ENCODE measurements around the gene CCDC187.

The CCDC187 gene

DNA sequence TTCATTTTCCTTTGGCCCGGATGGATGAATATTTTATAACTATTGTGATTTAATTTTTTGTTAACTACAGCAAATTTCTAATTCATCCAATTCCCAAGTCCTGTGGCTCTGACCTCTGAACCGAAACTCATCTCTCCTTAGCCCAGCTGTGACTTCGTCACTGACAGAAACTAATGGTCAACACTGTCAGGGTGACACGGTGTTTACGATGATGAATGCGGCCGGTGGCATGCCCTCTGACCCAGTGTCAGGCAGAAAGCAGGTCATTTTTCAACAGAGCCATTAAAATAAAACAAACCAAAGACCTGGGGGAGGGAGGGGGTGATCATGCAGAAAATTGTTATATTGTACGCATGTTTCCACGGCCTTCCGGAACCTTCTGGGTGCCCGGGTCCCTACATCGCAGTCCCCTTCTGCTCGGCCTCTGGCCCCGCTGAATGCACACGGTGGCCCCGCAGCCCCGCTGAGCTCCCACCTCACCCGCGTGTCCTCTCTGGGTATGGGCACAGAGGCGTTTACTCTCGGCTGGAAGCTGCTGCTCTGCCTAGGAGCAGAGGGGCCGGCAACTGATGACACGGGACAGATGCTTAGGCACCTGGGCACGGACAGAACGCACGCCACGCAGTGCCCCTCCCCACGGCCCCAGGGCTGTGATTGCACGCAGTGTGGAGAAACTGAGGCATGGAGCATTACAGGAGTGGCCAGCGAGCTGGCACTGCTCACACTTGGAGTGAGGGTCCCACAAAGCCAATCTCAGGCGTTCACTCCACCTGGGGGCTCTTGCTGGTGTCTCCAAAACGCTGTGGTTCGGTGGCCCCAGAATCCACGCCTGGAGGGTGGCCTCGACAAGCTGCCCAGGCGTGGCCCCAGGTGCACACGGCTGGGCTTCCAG, 8.1 kb downstream of the CCDC187 start:
- no peak for DNase-seq
- Mint-ChIP-seq H3K27ac (no peak overlapping the region), H3K27me3 (no peaks in the 10 kb centered on the region), H3K9me3 (no peaks in the 10 kb centered on the region), H3K36me3 (ENCODE audit: low read depth) (no peaks in the 10 kb centered on the region), H3K4me1 (ENCODE audit: low read depth) (no peaks in the 10 kb centered on the region), H3K4me3 (no peak overlapping the region)

DNA sequence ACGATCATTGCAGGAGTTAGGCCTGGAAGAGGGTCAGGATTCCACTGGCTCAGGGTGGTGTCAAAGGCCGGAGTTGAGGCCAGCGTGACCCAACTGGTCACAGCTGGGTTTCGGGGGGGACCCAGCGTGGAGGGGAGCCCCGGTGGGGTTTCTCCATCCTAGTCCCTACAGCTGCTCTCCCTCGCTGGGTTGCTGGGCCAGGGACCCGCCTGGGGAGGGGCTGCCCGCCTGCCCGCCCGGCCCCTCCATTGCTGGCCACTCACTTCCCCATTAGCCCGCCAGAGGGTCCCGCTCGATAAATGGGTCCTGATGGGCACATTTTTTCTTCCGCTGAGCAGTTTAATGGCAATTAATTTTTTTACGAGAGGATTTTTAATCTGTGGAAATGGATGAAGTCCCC, 8.8 kb downstream of the CCDC187 start:
- Mint-ChIP-seq H3K27ac (no peak overlapping the region), H3K27me3 (no peaks in the 10 kb centered on the region), H3K36me3 (ENCODE audit: low read depth) (no peaks in the 10 kb centered on the region), H3K4me3 (no peak overlapping the region), H3K9me3 (no peaks in the 10 kb centered on the region), H3K4me1 (ENCODE audit: low read depth) (no peaks in the 10 kb centered on the region)
- DNase-seq: no peak

DNA sequence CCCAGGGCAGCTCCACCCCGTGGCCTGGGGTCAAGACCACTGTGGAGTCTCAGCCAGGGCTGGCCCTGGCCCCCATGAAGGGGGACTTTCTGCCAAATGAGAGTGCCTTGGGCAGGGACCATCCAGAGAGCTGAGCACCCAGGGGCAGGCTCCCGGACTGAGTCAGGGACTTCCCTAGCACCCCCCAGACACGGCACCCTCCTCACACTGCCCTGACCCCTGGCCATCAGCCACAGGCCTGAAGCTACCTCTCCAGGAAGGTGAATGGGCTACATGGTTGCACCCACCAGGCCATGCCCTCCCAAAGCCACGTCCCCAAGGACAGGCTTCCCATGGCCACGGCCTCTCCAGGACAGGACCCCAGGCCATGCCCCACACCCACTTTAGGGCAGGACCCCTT, 9.5 kb downstream of the CCDC187 start:
- no peak overlapping the region for H3K4me3 Mint-ChIP-seq
- no peaks in the 10 kb centered on the region for H3K9me3 Mint-ChIP-seq
- no peaks in the 10 kb centered on the region for H3K27me3 Mint-ChIP-seq
- H3K27ac Mint-ChIP-seq: no peak overlapping the region
- H3K4me1 Mint-ChIP-seq (ENCODE audit: low read depth): no peaks in the 10 kb centered on the region
- no peak for DNase-seq
- H3K36me3 Mint-ChIP-seq (ENCODE audit: low read depth): no peaks in the 10 kb centered on the region

DNA sequence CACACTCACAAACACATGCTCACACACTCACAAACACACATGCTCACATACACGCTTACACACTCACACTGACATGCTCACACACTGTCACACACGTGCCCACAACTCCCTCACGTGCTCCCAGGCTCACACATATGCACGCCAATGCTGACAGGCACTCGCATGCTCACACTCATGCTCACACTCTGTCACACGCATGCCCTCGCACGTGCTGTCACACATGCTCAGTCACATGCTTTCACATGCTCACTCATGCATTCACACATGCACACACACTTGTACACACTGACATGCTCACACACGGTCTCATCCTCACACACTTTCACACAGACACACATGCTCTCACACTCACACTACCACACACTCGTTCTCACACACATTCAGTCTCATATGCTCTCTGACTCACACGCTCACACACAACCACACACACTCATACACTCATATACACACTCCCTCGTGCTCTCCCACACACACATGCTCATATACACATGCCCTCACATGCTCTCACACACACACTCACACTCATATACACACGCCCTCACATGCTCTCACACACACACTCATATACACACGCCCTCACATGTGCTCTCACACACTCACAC, 10.3 kb downstream of the CCDC187 start:
- H3K27ac Mint-ChIP-seq: no peak overlapping the region
- DNase-seq: no peak
- H3K4me1 Mint-ChIP-seq (ENCODE audit: low read depth): no peaks in the 10 kb centered on the region
- no peaks in the 10 kb centered on the region for H3K27me3 Mint-ChIP-seq
- no peaks in the 10 kb centered on the region for H3K9me3 Mint-ChIP-seq
- H3K36me3 Mint-ChIP-seq (ENCODE audit: low read depth): no peaks in the 10 kb centered on the region
- no peak overlapping the region for H3K4me3 Mint-ChIP-seq

DNA sequence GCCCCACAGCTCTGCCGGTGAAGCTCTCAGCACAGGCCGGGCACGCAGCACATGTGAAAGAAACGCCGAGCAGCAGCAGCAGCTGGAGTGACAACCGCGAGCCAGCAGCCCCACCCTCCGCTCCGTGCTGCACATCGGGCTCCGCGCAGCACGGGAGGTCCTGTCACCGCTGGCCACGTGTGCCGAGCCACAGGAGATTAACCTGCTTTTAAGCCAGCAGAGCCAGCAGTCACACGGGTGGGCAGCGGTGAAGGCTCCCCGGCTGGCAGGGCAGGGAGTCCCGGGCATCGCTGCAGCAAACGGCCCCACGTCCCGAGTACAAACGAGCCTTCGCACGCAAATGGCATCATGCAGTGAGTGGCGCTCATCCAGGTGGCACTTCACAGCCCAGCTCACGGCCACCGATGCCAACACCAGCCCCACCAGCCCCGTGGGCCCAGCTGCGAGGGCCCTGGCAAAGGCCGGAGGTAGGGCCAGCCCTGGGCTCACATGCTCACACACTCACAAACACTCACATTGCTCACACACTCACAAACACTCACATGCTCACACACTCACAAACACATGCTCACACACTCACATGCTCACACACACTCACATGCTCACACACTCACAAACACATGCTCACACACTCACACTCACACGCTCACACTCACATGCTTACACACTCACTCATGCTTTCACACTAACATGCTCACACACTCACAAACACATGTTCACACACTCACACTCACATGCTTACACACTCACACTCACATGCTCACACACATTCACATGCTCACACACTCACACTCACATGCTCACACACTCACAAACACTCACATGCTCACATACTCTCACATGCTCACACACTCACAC, 11.1 kb downstream of the CCDC187 start:
- no peaks in the 10 kb centered on the region for H3K36me3 Mint-ChIP-seq (ENCODE audit: low read depth)
- no peak overlapping the region for H3K27ac Mint-ChIP-seq
- no peak for DNase-seq
- no peaks in the 10 kb centered on the region for H3K9me3 Mint-ChIP-seq
- H3K27me3 Mint-ChIP-seq: no peaks in the 10 kb centered on the region
- H3K4me3 Mint-ChIP-seq: no peak overlapping the region
- H3K4me1 Mint-ChIP-seq (ENCODE audit: low read depth): no peaks in the 10 kb centered on the region

DNA sequence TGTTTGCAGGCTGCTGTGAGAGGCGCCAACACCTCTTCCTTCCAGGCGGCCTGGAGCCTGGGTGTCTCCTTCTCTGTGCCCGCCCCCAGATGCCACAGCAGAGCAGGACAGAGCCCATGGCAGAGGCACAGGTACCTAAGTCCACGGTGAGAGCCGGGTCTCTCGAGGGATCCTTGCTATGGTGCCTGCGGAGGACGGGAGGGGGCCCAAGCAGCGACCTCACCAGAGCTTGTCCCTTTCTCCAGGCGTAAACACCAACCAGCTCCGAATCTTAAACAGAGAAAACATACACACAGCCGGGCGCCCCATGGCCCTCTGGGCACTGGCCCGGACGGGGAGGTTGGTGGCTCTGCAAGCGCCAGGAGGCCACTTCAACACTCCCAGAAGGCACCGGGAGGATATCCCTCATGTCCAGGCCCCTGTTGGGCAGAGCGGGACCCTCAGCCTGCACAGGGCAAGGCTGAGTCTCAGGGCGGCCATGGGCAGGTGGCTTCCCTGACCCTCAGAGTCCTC, 11.8 kb downstream of the CCDC187 start:
- H3K9me3 Mint-ChIP-seq: no peaks in the 10 kb centered on the region
- no peaks in the 10 kb centered on the region for H3K4me1 Mint-ChIP-seq (ENCODE audit: low read depth)
- no peaks in the 10 kb centered on the region for H3K36me3 Mint-ChIP-seq (ENCODE audit: low read depth)
- no peak overlapping the region for H3K27ac Mint-ChIP-seq
- H3K27me3 Mint-ChIP-seq: no peaks in the 10 kb centered on the region
- H3K4me3 Mint-ChIP-seq: no peak overlapping the region
- no peak for DNase-seq

DNA sequence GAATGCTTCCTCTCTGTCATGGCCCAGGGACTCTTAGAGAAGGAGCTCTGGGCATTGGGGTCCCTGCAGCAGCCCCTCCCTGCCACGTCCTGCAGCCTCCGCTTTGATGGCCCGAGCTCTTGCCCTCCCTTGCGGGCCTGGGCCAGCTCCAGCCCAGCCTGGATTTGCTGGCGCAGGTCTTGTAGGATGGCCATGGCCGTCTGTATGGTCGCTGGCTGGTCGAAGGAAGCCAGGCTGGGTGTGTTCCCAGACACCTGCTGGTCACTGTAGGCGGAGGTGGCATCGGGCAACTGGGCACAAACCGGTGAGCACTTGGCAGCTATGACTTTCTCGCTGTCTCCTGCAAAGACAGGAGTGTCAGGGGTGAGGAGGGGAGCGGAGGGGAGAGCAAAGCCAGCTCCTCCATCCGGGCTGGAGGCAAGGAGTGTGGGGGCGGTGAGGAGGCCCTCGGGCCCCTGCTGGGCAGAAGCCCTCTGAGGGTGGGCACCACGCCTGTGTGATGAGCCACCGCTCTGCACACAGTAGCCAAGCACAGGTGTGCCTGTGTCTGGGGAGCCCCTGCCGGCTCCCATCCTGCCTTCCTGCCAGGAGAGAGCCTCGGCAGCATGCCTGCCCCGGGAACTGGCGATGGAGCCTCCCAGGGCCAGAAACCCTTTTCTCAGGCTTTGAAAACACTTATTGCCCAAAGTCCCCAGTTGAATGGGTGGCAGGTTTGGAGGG, 12.4 kb downstream of the CCDC187 start:
- Mint-ChIP-seq H3K27me3 (peaks cover 2% of the 10 kb centered on the region), H3K9me3 (no peaks in the 10 kb centered on the region), H3K4me1 (ENCODE audit: low read depth) (no peaks in the 10 kb centered on the region), H3K27ac (no peak overlapping the region), H3K4me3 (no peak overlapping the region), H3K36me3 (ENCODE audit: low read depth) (no peaks in the 10 kb centered on the region)
- no peak for DNase-seq

DNA sequence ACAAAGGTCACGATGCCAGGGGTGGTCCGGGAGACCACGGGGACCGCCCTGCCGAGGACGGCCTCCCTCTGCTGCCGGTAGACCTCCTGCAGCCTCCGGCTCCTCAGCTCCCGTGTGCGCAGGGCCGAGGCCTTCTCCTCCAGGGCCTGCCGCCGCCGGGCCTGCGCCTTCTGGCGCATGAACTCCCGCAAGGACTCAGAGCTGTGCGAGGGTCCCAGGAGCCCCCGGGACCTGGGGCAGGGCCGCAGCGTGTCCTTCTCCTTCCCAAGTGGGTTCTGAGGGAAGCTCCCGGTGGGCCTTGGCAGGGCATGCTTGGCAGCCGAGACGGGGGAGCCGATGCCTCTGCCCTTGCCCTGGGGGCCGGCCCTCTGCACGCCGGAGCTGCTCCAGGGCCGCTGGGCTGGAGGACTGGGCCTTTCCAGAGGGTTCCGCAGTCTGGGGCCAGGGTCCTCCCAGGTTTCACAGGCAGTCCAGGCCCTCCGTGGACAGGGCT, 13.3 kb downstream of the CCDC187 start:
- H3K4me1 Mint-ChIP-seq (ENCODE audit: low read depth): no peaks in the 10 kb centered on the region
- DNase-seq: no peak
- H3K27ac Mint-ChIP-seq: no peak overlapping the region
- no peaks in the 10 kb centered on the region for H3K9me3 Mint-ChIP-seq
- H3K27me3 Mint-ChIP-seq: peaks cover 2% of the 10 kb centered on the region
- no peaks in the 10 kb centered on the region for H3K36me3 Mint-ChIP-seq (ENCODE audit: low read depth)
- no peak overlapping the region for H3K4me3 Mint-ChIP-seq

DNA sequence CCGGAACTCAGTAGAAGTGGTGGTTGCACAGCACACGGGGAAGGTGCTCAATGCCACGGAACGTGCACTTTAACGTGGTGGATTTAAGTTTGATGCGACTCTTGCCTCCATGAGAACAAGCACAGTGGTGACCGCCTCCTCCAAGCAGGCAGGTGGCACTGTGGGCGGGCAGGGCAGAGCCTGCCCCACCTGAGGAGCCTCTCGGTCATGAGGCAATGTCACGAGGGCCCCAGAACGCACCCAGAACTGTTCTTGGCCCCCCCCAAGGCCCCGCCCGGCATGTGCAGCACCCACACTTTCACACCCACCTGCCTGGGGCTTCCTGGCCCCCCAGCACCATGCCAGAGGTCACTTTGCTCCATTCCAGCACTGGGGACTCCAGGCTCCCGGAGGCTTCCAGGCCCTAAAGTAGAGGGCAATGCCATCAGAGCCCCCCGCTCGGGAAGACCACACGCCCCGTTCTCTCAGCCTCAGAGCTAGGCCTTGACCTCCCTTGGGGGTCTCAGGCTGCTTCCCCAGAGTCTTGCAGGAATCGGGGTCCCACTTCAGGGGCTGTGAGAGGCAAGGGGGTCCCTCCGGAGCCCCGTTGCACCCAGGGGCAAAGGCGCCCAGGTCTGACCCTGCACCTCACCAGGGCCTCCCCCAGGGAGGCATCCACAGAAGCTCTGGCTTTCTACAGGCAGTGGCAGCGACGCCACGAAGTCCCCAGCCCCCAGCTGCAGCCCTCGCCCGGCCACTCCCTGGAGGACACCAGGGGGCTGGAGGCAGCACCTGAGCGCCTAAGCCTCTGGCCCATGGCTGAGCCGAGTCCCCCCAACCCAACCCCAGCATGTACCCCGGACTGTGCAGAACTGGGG, 14.0 kb downstream of the CCDC187 start:
- DNase-seq: no peak
- H3K4me3 Mint-ChIP-seq: no peak overlapping the region
- peaks cover 2% of the 10 kb centered on the region for H3K27me3 Mint-ChIP-seq
- no peaks in the 10 kb centered on the region for H3K4me1 Mint-ChIP-seq (ENCODE audit: low read depth)
- no peak overlapping the region for H3K27ac Mint-ChIP-seq
- no peaks in the 10 kb centered on the region for H3K9me3 Mint-ChIP-seq
- no peaks in the 10 kb centered on the region for H3K36me3 Mint-ChIP-seq (ENCODE audit: low read depth)

DNA sequence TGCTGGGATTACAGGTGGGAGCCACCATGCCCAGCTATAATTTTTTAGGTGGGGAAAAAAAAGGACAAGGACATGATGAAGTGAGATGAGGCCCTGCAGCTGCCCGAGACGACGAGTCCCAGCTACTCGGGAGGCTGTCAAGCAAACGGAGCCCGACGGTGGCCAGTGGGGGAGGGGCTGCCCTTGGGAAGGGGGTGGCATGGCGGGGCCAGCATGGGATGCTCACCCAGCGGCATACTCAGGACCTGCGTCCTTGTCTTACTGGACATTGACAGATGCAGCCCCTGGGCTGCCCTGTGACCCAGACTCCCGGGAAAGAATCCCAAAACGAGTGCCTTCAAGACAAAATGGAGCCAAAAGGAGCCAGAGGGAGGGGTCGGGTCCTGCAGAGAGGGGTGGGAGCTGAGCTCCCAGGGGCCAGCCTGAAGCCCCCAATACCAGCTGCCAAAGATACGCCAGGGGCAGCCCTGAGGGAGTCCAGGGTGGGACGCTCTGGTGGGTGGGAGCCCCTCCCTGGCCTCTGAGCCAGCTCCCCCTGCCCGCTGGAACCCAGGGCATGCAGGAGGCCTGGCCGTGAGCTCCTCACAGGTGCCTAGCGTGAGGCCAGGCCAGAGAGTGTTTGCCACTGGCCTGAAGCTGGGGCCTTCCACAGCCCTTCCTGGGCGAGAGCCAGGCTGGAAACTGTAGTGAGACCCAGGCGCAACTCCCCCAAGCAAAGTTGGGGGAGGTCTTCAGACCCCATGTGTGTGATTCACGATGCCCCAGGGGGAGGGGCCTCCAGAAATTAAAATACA, 15.7 kb downstream of the CCDC187 start:
- no peak overlapping the region for H3K4me3 Mint-ChIP-seq
- no peaks in the 10 kb centered on the region for H3K36me3 Mint-ChIP-seq (ENCODE audit: low read depth)
- DNase-seq: no peak
- H3K9me3 Mint-ChIP-seq: no peaks in the 10 kb centered on the region
- H3K27ac Mint-ChIP-seq: no peak overlapping the region
- H3K4me1 Mint-ChIP-seq (ENCODE audit: low read depth): peaks cover 4% of the 10 kb centered on the region
- H3K27me3 Mint-ChIP-seq: peaks cover 8% of the 10 kb centered on the region

DNA sequence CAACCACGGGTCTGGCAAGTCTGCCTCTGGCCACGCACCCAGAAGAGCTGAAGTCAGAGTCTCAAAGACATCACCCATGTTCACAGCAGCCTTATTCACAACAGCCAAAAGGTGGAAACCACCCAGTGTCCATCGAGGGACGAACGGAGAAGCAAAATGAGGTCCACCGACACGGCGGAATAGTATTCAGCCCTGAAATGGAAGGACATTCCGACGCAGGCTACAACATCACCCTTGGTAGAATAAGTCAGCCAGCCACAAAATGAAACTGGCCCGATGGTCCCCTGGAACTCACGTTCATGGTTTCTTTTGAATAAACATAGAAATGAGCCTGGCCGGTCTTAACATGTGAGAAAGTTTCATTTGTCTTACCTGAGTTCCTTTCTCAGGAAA, 16.9 kb downstream of the CCDC187 start:
- Mint-ChIP-seq H3K9me3 (no peaks in the 10 kb centered on the region), H3K27me3 (peaks cover 8% of the 10 kb centered on the region), H3K4me1 (ENCODE audit: low read depth) (peaks cover 4% of the 10 kb centered on the region), H3K36me3 (ENCODE audit: low read depth) (no peaks in the 10 kb centered on the region), H3K4me3 (no peak overlapping the region), H3K27ac (no peak overlapping the region)
- no peak for DNase-seq

DNA sequence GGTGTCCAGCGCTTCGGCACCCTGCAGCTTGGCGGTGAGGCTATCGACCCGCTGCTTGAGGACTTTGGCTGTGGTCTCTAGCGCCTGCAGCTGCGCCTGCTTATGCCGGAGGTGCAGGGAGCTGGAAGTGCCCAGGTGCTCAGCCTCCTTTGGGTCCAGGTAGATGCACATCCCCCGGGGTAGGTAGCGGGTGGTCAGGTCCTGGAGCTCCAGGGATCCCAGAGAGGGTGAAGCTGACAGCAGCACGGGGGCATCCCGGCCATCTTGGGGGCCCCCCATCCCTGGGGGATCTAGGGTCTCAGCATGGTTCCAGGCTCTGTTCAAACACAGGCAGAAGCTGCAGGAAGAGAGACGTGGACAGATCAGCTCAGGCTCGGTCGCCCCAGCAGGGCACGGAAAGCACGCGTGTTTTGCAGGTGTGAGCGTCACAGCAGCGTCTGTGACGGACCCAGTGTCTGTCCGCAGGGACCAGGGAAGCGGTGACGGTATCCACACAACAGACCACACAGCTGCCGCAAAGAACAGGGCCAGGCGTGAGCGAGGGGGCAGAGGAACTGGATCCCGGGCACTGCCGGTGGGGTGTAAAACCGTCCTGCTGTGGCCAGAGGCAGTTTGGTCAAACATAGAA, 17.4 kb downstream of the CCDC187 start:
- Mint-ChIP-seq H3K9me3 (no peaks in the 10 kb centered on the region), H3K4me3 (no peak overlapping the region), H3K27ac (no peak overlapping the region), H3K4me1 (ENCODE audit: low read depth) (peaks cover 4% of the 10 kb centered on the region), H3K36me3 (ENCODE audit: low read depth) (no peaks in the 10 kb centered on the region), H3K27me3 (peaks cover 8% of the 10 kb centered on the region)
- no peak for DNase-seq

All from activated T-cell treated with anti-CD3 and anti-CD28 coated beads, Interleukin-2, amount 50 U/mL, for 24 hours (primary cell).